ENCODE results near the gene CELF1.

GRCh38 chr11:47587723-47588326 lies 34.9 kb upstream of the CELF1 start:
- TF ChIP-seq CTCF (IDR thresholded peaks at IDR 0.05; ENCODE audit: poor library complexity), result no peak
- TF ChIP-seq EZH2phosphoT487 (IDR thresholded peaks at IDR 0.05; ENCODE audit: low read depth, severe bottlenecking, unreplicated experiment), result no peak

Measured in hepatocyte (in vitro differentiated cells).